Measurements from ENCODE around the gene GAS2.
"Not testable (repeated sequence)": the region's sequence is repeated elsewhere in the genome, so short reads cannot be mapped to it uniquely, and the experiment has no call there.

GAS2 gene

GRCh38 chr11:22666325-22666687, at the start of gene GAS2:
GAS2 (plus strand) TSS chr11:22666611; CDS start chr11:22674870, 8,259 bp downstream.
- DNase-seq (ENCODE audit: low read depth, low spot score): no peak

DNA sequence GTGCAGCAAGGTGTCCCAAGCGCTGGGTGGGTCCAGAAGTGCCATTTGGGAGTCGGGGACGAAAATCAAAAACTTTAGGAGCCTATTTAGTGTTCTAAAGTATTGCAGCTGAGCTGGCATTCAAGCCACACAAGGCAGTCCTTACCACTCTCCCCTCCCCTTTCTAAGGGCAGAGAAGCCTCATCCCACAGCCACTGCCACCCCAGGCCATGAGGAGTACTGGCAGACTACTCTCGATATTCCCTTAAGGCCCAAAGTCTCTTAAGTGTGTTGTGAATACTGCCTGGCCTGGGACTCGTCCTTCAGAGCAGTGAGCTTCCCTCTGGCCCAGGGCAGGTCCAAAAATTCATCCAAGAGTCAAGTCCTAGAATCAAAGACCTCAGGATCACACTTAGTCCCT, 48.5 kb upstream of the GAS2 start:
- no peak for DNase-seq (ENCODE audit: low read depth, low spot score)

DNA sequence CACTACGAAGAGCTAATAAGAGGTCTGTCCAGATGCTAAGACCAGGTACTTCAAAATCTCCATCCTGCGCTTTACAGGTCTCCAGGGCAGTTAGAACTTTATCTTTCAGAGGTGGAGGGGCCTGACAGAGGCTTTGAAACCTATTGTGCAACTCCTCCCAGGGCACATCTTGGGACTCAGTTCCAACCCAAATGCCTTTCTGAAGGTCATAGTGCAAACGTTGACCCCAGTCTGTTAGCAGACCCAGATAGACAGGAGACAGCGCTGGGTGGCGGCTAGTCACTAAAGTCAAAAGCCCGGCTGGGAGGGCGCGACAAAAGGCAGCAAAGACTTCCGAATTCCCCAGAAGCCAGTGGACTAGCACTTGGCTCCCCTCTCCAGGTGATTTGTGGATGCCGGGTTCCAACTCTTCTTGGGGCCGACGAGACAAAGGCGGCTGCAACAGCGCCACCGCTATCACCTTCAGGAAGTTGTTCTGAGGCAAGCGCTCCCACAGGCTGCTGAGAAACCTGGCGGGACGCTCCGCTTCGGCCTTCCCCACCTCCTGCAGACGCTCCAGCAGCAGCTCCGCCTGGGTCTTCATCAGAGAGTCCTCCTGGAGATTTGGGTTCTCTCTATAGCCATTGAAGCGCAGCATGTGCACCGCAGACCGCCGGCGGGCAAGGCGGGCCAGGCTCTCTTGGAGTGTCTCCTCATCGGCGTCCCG, 41.5 kb upstream of the GAS2 start:
- DNase-seq (ENCODE audit: low read depth, low spot score): no peak

DNA sequence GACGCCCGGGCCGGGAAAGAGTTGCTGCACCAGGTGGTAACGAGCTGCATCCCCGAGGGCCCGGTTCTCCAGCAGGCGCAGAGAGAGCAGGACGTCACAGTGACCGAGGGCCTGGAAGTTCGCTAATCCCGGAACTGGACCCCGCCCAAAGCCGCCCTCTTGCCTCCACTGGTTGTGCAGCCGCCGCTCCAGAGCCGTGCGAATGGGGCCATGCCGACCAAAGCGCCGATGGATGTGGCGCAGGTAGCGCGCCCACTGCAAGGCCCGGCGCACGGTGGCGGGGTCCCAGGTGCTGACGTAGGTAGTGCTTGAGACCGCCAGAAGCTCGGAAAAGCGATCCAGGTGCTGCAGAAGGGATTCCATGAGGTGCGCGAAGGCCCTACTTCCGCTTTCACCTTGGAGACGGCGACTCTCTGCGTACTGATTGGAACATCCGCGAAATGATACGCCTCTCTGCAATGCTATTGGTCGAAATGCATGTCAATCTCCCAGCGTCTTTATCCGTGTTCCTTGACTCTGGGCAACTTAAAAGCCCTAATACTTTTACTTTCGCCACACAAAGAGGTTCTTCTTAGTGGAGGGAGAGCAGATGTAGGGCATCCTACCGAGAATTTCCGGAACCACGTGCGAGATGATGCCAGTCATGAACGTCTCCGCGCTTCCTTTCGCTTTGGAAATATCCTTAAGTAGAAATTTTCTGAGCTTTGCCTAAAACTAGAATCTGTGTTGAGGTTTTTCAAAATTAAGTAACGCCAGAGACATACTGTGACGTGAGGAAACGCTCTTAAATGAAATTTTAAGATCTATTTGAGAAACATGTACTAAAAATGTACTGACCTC, 40.7 kb upstream of the GAS2 start, which contains the start of gene FANCF:
FANCF (minus strand) TSS at position 376 of the 840 bp plus-strand sequence; CDS start at position 363, 13 bp downstream.
- DNase-seq (ENCODE audit: low read depth, low spot score): peak; percentile 100

- DNase-seq (ENCODE audit: low read depth, low spot score): no peak
These were observed 39.7 kb upstream of the GAS2 start for GRCh38 chr11:22626573-22627239.

DNA sequence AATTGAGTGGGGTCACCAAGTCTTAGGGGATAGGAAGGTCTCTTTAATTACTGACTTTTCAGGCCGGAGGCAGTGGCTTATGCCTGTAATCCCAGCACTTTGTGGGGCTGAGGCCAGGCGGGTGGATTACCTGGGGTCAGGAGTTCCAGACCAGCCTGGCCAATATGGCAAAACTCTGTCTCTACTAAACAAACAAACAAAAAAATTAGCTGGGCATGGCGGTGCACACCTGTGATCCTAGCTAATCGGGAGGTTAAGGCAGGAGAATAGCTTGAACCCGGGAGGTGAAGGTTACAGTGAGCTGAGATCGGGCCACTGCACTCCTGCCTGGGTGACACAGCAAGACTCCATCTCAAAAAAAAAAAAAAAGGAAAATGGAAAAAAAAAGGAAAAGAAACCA, 39.0 kb upstream of the GAS2 start:
- DNase-seq (ENCODE audit: low read depth, low spot score): no peak

- DNase-seq (ENCODE audit: low read depth, low spot score): no peak
These were observed 33.0 kb upstream of the GAS2 start for GRCh38 chr11:22633354-22633902.

- DNase-seq (ENCODE audit: low read depth, low spot score): no peak
These were observed 31.3 kb upstream of the GAS2 start for GRCh38 chr11:22634897-22635629.

DNA sequence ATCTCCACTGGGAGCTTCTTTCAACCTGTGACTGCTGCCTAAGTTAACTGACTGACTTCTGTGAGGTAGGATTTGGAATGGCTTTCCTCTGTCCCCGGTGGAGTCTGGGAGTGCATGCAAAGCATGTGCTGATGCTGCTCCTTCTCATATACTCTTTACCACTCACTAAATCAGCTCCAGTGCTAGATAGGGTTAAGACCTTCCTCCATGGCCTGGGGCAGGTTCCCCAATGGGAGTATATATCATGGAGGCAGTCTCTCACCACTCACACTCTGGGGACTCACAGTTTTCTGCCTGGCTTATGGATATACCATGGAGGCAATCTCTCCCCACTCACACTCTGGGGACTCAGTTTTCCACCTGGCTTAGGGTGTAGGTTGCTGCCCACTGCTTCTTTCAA, 30.7 kb upstream of the GAS2 start:
- no peak for DNase-seq (ENCODE audit: low read depth, low spot score)

DNA sequence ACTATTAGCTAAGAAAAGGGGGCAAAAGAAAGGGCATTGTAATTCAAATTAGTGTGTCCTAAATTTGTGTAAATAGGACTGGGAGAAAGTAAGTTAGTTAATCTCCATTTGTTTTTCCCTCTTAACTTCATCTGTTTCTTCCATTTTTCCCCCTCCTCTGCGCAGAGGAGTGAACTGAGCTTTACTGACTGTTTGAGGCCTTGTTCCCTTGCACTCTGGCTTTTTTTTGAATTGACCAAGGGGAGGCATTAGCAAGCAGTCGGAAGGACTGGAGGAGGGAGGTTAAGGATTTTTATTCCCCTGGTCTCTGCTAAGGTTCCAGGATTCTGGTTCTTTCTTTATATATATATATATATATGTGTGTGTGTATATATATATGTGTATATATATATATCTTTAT, 25.5 kb upstream of the GAS2 start:
- DNase-seq (ENCODE audit: low read depth, low spot score): no peak

- no peak for DNase-seq (ENCODE audit: low read depth, low spot score)
These were observed 24.9 kb upstream of the GAS2 start for GRCh38 chr11:22641559-22641958.

GRCh38 chr11:22652346-22652745, 14.1 kb upstream of the GAS2 start:
- not testable (repeated sequence) for DNase-seq (ENCODE audit: low read depth, low spot score)

DNA sequence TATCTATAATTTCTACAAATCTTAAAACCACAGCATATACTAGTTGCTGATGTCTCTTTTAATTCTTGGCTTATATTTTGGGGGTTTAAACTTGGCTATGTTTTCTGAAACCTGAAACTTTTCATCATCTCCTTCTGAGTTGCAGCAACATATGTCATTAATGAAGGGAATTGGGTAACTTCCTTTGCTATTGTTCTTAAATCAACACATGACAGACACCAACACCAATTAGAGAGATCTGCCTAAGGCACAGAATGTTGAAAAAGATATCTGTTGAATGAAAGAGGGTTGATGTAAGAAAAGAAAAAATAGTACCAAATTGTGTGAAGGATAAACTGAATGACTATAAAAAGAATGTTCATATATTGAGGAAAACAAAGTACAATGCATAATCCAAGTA, 10.3 kb upstream of the GAS2 start:
- DNase-seq (ENCODE audit: low read depth, low spot score): no peak

DNA sequence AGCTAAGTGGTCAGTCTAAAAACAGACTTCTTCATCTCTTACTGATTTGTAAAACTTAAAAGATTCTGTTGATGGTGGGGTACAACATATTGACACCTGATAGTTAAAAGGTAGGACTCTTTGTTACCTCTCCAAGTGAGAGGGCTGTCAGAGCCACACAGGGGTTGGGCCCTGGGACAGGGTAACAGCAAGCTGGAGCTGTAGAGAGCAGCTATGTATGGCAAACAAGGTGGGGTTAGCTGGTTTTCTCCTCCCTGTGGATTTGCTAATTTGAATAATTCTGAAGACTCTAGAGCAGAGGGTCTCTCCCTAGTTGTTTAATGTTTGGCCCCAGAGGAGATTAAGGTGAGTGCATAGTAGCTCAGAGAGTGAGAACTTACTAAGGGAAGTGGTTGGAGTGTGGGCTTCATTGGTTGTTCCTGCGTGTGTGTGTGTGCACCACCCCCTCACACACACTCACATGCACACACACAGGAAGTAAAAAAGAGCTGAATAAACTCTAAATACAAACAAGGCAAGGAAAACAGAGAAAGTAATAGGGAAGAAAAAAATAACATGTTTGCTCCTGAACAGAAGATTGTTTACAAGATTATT, 9.2 kb upstream of the GAS2 start:
- DNase-seq (ENCODE audit: low read depth, low spot score): no peak

GRCh38 chr11:22659783-22660182, 6.6 kb upstream of the GAS2 start:
- no peak for DNase-seq (ENCODE audit: low read depth, low spot score)

DNA sequence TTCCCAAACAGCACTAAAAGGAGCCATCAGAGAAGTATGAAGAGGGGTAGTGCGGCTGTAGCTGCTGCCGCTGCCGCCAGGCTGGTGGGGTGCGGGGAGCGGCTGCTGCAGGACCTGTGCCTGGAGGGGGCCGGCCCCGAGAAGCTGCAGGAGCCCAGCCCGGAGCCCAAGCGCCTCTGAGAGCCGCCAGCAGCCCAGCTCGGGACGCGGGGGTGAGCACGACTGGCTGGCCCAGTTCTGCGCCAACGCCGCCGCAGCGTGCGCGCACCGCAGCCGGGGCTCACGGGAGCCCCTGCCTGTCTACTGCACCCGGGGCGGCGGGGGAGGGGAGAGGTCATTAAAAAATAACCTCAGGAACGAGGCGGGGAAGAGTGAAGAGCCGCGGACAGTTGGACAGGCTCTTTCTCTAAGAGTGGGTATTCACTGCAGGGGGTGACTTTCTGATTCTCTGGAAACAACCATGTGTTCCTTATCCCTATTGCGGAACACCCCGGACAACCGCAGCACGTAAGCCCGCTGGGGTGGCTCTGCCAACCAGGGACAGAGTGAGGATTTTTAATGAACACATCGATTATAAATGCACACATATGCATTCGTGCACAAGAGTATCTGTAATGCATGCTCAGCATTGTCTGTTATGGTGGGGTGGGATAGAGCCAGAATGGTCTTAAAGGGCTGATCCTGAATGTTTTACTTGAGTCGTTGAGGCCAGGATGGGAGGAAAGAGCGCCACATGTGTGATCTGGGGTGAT, 453 bp downstream of the GAS2 start:
- no peak for DNase-seq (ENCODE audit: low read depth, low spot score)

- no peak for DNase-seq (ENCODE audit: low read depth, low spot score)
These were observed 1.8 kb downstream of the GAS2 start for GRCh38 chr11:22668005-22668796.

DNA sequence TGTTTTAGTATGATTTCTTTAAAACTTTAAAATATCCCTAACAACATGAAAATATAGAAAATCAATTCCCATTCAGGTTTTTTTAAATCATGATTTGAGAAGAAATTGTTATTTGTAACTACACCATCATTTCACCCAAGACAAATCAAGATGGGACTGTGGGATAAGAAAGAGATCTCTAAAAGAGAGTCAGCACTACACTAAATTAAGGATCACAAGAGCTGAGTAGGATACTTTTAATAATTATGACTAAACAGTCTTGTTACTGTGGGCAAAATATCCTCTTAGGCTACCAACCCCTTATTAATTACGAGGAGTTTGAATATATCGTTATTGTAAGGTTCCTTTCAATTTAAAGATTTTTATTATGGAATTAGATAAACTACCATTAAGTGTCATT, 3.0 kb downstream of the GAS2 start:
- DNase-seq (ENCODE audit: low read depth, low spot score): no peak

GRCh38 chr11:22670830-22671229, 4.4 kb downstream of the GAS2 start:
- no peak for DNase-seq (ENCODE audit: low read depth, low spot score)

- no peak for DNase-seq (ENCODE audit: low read depth, low spot score)
These were observed 5.3 kb downstream of the GAS2 start for GRCh38 chr11:22671751-22672150.

All from iPS DF 19.7 (cell line).